ENCODE data around the gene STX8.

Gene STX8

DNA sequence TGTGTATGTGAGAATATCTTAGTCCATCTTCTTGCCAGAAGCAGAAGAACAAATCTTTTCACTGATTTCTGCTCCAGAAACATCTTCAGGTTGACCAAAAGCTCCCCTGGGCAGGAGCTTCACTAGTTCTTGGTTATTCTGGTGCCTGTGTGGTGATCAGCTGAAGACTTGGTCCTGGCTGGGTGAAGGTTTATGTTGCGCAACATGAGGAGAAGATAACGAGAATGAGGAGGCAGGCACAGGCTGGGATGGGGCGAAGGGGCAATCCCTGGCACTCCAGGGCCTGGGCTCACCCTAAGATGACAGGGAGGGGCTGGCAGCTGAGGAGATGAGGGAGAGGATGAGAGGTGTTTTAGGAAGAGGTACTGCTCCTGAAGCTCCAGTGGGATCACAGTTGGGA, 322.3 kb downstream of the STX8 start:
- TF ChIP-seq, protein P1, sequence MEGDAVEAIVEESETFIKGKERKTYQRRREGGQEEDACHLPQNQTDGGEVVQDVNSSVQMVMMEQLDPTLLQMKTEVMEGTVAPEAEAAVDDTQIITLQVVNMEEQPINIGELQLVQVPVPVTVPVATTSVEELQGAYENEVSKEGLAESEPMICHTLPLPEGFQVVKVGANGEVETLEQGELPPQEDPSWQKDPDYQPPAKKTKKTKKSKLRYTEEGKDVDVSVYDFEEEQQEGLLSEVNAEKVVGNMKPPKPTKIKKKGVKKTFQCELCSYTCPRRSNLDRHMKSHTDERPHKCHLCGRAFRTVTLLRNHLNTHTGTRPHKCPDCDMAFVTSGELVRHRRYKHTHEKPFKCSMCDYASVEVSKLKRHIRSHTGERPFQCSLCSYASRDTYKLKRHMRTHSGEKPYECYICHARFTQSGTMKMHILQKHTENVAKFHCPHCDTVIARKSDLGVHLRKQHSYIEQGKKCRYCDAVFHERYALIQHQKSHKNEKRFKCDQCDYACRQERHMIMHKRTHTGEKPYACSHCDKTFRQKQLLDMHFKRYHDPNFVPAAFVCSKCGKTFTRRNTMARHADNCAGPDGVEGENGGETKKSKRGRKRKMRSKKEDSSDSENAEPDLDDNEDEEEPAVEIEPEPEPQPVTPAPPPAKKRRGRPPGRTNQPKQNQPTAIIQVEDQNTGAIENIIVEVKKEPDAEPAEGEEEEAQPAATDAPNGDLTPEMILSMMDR (conservative IDR thresholded peaks at IDR 0.05), result no peak
- H3K27ac ChIP-seq, result no peak overlapping the region

DNA sequence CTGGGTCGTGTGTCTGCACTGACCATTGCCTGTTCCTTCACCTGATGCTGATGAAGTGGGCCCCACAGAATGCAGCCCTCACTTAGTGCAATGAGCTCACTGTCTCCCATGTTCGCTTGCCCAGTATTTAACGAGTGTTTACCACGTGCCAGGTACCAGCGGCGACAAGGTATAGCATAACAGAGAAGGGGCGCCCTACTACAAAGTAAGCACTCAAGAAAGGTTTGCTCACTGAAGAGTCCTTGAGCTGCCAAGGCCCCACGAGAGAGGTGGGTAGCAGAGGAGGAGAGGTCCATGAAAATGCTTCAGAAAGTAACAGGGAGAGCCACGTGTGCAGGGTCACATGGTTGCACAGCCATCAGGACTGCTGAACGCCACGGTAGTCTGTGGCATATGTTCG, 324.3 kb downstream of the STX8 start:
- TF ChIP-seq, protein P1 (conservative IDR thresholded peaks at IDR 0.05), result no peak
- H3K27ac ChIP-seq, result no peak overlapping the region

DNA sequence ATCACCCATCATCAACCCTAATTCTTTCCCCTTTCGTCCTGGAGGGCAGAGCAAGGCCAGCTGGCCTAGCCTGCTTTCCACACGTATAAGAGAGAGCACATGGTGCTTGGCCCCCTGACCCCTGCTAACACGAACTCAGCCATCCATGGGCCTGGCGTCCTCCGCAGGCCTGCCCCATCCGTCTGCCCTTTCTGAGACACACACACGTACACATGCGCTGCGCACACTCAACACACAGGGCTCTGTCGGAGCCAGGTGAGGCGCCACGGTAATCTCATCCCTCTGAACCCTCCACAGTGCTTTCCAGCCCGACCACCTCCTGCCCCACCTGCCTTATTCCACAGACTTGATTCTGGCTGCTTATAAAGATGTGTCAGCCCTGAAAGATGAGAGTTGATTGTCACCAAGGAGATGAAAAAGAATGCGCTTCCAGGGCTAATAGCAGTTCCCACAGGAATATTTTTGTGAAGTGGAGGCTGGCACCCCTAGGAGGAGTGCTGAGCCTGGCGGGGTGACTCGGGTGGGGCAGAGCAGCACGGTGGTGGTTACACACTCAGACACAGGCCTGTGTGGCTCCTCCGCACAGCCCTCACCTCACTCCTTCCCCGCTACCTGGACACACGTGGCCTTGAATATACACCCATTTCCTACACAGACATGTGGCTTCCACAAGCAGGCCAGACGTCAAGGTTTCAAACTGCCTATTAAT, 326.2 kb downstream of the STX8 start:
- TF ChIP-seq, protein P1 (conservative IDR thresholded peaks at IDR 0.05), result no peak
- no peak overlapping the region for H3K27ac ChIP-seq

DNA sequence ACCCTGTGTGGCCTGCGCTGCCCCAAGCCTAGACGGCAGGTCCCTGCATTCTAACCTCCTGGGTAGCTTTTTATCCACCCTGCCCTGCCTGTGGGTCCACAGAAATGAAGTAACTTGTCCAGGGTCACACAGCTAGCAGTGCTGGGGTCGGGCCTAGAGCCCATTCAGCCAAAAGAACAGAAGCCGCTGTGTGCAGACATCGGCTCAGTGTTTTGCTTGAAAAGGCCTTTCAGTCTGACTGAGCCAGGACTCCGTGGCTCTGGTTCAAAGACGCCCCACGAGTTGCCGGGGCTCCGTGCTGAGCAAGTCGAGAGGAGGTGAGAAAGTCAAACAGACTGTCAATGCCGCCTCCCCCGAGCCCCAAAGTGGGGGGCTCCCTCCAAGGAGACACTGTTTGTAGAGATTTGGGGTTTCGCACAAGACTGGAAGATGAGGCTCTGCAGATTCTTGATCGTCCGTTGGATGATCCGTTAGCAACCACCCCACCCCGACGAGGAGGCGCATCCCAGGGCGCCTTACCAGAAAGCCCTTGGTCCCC, 328.1 kb downstream of the STX8 start:
- TF ChIP-seq, protein P1 (conservative IDR thresholded peaks at IDR 0.05), result no peak
- no peak overlapping the region for H3K27ac ChIP-seq

DNA sequence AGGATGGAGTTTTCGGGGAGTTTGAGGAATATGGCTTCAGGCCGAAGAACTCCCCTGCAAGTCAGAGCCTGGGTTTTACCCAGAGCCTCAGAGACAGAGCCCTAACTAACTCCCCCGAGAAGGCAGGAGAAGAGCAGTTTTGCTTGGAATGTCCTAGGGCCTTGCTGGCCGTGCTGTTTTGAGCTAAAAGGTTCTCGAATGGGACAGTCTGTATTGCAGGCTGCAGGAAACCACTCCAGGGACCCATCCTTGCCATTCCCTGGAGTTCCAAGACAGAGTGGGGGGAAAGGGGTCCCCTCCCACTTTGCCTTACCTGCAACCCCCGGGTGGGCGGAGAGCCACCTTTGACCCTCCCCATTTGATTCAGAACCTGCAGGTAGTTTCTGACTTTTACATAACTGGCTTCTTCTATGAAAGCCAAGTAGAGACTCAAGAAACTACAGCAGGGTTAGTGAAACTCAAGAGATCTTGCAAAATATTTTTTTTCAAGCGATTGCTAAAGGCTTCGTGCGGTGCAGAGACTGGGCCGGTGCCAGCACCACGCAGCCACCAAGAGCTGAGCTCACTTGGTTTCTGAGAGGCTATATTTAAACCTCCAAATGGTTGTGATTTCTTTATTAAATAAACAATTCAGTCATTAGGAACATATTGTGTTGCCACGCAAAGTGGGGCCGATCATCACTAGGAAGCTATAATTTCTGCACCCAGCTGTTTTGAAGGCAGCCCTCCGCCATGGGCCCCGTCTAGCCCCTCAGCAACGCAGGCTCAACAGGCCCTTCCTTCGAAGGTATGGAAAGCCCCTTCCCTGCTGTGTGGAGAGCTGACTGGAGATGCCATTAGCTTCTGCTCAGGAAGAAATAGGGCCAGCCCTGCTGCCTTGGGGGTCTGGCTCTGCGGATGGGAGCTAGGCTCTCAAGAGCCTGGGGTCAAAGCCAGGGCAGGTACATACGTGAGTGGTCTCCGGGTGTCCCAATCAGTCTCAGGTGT, 331.3 kb downstream of the STX8 start:
- H3K27ac ChIP-seq, result no peak overlapping the region

DNA sequence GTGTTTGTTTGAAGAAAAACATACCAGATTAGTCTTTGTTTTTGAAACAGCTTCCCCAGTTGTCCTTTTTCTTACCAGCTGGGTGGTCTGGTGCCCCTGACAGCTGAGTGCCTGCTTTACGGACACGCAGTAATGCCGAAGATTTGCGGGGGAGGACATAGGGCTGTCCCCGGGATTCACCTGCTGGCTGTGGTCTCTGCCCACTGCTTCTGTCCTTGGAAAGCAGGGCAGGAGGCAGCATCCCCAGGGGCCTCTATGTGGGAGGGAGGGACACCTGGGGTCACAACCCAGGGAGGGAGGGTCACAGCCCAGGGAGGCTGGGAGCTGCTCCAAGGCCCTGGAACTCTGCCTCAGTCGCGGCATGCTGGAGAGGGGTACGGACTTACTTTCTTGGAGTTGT, 332.6 kb downstream of the STX8 start:
- TF ChIP-seq, protein P1 (conservative IDR thresholded peaks at IDR 0.05), result no peak
- no peak overlapping the region for H3K27ac ChIP-seq

More for the DNA sequence above, 331.3 kb downstream of the STX8 start:
- TF ChIP-seq, protein P1 (conservative IDR thresholded peaks at IDR 0.05), result no peak

DNA sequence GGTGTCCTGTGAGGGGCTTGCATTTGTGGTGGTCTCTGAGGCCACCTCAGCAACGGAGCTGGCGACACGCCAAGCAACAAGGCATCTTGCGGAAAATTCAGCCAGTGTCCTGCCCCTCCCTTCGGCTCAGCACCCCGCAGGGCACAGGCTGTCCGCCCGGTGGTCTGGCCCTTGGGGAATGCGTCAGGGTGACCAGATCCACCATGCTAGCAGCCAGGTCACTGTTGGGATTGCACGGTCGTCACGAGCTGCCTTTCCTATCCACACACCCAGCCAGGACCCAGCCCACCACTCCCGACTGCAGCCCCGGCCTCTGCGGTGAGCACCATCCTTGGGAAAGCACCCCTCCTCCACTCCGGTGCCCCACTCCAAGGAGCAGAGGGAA, 333.1 kb downstream of the STX8 start:
- no peak overlapping the region for H3K27ac ChIP-seq
- TF ChIP-seq, protein P1 (conservative IDR thresholded peaks at IDR 0.05), result no peak

Data from VCaP (cell line).